Subcutaneous adipose tissue (tissue), 4 donors: ENCODE results near the gene PLA2G2F. TPM values are rescaled to one million over a fixed set of nuclear protein-coding genes. Genes with fewer than 3 reads are reported as not detected.

ENCODE experiments used
- total RNA-seq, 4 donors: library from RNA; depleted of rRNA; stranded (reverse); fragments of >200 nt; gene quantifications; one replicate each; pipeline ENCODE4 v1.1.0, GENCODE V29; 2016
- TF ChIP-seq, protein P1 (sequence below): fragments of 450-650 bp; IDR thresholded peaks from one replicate; pipeline ENCODE4 v1.5.1; 2016; ENCODE audit warnings: low read depth, mild to moderate bottlenecking, control low read depth, antibody characterized with exemption, moderate library complexity

PLA2G2F gene
- total RNA-seq, 4 donors from 2014 or later = not detected

DNA sequence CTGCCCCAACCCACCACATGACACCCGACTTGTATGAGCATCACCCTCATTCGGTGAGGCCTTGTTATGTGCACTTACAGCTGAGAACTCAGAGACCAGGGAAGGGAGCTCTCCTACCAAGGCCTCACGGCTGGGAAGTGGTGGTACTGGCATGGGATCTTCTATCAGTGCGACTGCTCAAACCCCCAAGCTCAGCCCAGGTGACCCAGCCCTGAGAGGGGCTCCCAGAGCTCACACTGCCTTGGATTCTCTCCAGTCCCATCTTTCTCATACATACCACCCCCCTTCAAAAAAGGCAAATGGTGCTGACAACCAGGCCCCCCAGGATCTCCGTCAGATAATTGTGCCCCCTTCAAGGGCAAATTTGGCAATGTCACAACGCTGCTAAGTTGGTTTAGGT lies 777 bp upstream of the PLA2G2F start:
- TF ChIP-seq, protein P1, sequence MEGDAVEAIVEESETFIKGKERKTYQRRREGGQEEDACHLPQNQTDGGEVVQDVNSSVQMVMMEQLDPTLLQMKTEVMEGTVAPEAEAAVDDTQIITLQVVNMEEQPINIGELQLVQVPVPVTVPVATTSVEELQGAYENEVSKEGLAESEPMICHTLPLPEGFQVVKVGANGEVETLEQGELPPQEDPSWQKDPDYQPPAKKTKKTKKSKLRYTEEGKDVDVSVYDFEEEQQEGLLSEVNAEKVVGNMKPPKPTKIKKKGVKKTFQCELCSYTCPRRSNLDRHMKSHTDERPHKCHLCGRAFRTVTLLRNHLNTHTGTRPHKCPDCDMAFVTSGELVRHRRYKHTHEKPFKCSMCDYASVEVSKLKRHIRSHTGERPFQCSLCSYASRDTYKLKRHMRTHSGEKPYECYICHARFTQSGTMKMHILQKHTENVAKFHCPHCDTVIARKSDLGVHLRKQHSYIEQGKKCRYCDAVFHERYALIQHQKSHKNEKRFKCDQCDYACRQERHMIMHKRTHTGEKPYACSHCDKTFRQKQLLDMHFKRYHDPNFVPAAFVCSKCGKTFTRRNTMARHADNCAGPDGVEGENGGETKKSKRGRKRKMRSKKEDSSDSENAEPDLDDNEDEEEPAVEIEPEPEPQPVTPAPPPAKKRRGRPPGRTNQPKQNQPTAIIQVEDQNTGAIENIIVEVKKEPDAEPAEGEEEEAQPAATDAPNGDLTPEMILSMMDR = no peak

- TF ChIP-seq, protein P1 = no peak
These were observed 871 bp downstream of the PLA2G2F start for GRCh38 chr1:20139776-20140612.

GRCh38 chr1:20141001-20141400 lies 1.9 kb downstream of the PLA2G2F start:
- TF ChIP-seq, protein P1 = no peak

- TF ChIP-seq, protein P1 = no peak
These were observed 2.3 kb downstream of the PLA2G2F start for GRCh38 chr1:20141466-20141865.

DNA sequence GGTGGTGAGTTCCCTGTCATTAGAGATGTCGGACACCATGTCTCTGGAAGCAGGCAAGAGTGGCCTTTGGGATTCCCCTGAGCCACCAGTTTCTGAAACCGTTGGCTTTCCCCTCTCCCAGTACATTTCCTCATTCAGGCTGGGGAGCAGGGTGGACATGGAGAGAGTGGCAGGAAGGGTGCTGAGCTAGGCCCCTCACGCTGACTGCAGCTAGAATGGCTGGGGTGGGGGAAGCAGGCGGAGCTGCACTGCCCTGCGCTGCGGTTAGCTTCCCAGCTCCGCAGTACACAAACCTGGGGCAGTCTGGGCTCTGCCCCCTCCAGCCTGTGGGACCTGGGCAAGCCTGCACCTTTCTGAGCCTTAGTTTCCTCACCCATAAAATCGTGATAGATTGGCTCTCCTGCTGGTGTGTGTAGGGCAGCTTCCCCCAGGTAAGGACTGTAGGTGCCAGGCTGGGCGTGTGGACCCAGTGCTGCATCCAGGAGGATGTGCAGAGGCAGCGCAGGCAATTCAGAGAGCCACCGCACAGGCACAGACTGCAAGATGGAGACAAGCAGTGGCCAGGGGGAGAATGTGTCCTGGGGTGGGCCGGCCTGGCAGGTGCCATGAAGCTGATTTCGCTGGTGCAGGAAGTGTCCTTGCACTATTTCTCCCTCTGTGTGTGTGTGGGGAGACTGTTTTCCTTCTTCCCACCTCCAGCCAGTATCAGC lies 3.0 kb downstream of the PLA2G2F start:
- TF ChIP-seq, protein P1 = no peak

DNA sequence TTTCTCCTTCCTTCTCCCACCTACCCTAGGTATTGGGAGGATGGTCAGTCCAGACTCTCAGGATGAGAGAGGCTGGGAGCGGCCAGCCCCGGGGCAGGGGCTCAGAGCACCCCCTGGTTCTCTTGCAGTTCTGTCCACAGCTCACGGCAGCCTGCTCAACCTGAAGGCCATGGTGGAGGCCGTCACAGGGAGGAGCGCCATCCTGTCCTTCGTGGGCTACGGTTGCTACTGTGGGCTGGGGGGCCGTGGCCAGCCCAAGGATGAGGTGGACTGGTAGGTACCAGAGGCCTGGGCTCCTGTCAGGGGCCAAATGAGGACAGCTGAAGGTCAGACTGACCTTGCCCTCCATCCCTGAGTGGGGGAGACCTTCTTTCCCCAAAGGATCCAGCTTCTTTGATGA lies 4.2 kb downstream of the PLA2G2F start:
- TF ChIP-seq, protein P1 = no peak
